Naive thymus-derived CD4-positive, alpha-beta T cell (primary cell): ENCODE results near the gene NUP210L. TPM values are rescaled to one million over a fixed set of nuclear protein-coding genes. Genes with fewer than 3 reads are reported as not detected.
A peak's percentile ranks its signal among the peaks of the same experiment; 100 is the strongest.

Experiments used
- ATAC-seq: fragments of 150-1000 bp; cut with Tn5 transposase; 2 replicates; pipeline ENCODE4 v1.10.0; 2021; ENCODE audit warnings: mild to moderate bottlenecking, moderate library complexity
- CTCF ChIA-PET: fragments of 350-600 bp; sonication (Branson Sonifier 250); formaldehyde crosslinking; loops from one replicate; lab custom pipeline; 2021; ENCODE audit warnings: antibody characterized with exemption; lab: Charles Lee
- POLR2A ChIA-PET: fragments of 350-600 bp; sonication (Branson Sonifier 250); formaldehyde crosslinking; loops from one replicate; lab custom pipeline; 2021; ENCODE audit warnings: antibody characterized with exemption, inconsistent platforms; lab: Charles Lee
- DNase-seq, 9 donors: peaks; one replicate each; pipeline versions ENCODE4 v3.0.0 to v3.0.0-alpha.2; 2020 to 2022; ENCODE audit warnings: mixed read lengths in 1 of 9
- H3K27ac ChIP-seq: one replicate; pipeline ENCODE4 v1.7.0; 2013; ENCODE audit warnings: mild to moderate bottlenecking, low read depth, low read length, moderate library complexity
- H3K27me3 ChIP-seq, 2 donors: one replicate each; pipeline ENCODE4 v1.7.0; 2013; ENCODE audit warnings: low read length in 2 of 2, mild to moderate bottlenecking in 2 of 2, moderate library complexity in 2 of 2; ENCODE audit not compliant: control insufficient read depth in 2 of 2, insufficient read depth in 2 of 2
- H3K36me3 ChIP-seq, 3 experiments: 1 replicate in 2 of 3; 2 replicates in 1 of 3; pipeline ENCODE4 v1.7.0; 2013; ENCODE audit warnings: low read length in 3 of 3, mild to moderate bottlenecking in 3 of 3, moderate library complexity in 1 of 3; ENCODE audit not compliant: insufficient read depth in 3 of 3, control insufficient read depth in 2 of 3
- H3K4me1 ChIP-seq, 2 donors: one replicate each; pipeline ENCODE4 v1.7.0; 2013; ENCODE audit warnings: low read length in 2 of 2, mild to moderate bottlenecking in 2 of 2, moderate library complexity in 1 of 2; ENCODE audit not compliant: control insufficient read depth in 2 of 2, insufficient read depth in 2 of 2
- H3K4me3 ChIP-seq: 2 replicates; pipeline ENCODE4 v1.7.0; 2013; ENCODE audit warnings: mild to moderate bottlenecking, low read length
- H3K9me3 ChIP-seq, 3 experiments: 1 replicate in 2 of 3; 2 replicates in 1 of 3; pipeline ENCODE4 v1.7.0; 2013; ENCODE audit warnings: low read length in 3 of 3; ENCODE audit not compliant: control insufficient read depth in 2 of 3
- H3K27ac Mint-ChIP-seq, 9 donors: one replicate each; pipeline ENCODE4 v1.8.0; 2020 to 2022; ENCODE audit warnings: mixed read lengths in 9 of 9, mild to moderate bottlenecking in 8 of 9, moderate library complexity in 5 of 9, inconsistent platforms in 2 of 9
- H3K27me3 Mint-ChIP-seq, 5 donors: one replicate each; pipeline ENCODE4 v1.8.0; 2021 to 2022; ENCODE audit warnings: mixed read lengths in 5 of 5, mild to moderate bottlenecking in 1 of 5
- H3K36me3 Mint-ChIP-seq, 5 donors: one replicate each; pipeline ENCODE4 v1.8.0; 2020 to 2022; ENCODE audit warnings: mixed read lengths in 5 of 5, mild to moderate bottlenecking in 3 of 5, inconsistent platforms in 1 of 5
- H3K4me1 Mint-ChIP-seq, 7 donors: one replicate each; pipeline ENCODE4 v1.8.0; 2020 to 2022; ENCODE audit warnings: mixed read lengths in 7 of 7, mild to moderate bottlenecking in 3 of 7, inconsistent platforms in 1 of 7
- H3K4me3 Mint-ChIP-seq, 10 donors: one replicate each; pipeline ENCODE4 v1.8.0; 2020 to 2022; ENCODE audit warnings: mild to moderate bottlenecking in 10 of 10, mixed read lengths in 10 of 10, moderate library complexity in 6 of 10, inconsistent platforms in 2 of 10
- H3K9me3 Mint-ChIP-seq, 11 donors: one replicate each; pipeline ENCODE4 v1.8.0; 2020 to 2022; ENCODE audit warnings: mixed read lengths in 11 of 11, mild to moderate bottlenecking in 4 of 11, inconsistent platforms in 1 of 11, moderate library complexity in 1 of 11
- intact Hi-C, 2 donors: fragments of 100-400 bp; cut with micrococcal nuclease; formaldehyde crosslinking; loops; one replicate each; pipeline ENCODE4 v1.15.1; 2023
- polyA plus RNA-seq, 2 donors: library from polyadenylated mRNA; unstranded; fragments of 300-500 nt; fragmentation: Illumina TruSeq; gene quantifications; one replicate each; pipeline ENCODE4 v1.2.3, GENCODE V29; 2021
- total RNA-seq, 6 experiments: library from RNA in 5 of 6; stranded (reverse) in 5 of 6; gene quantifications; 1 replicate in 5 of 6; 2 replicates in 1 of 6; pipeline ENCODE4 v1.2.3 and lab custom pipeline; 2021 to 2026

NUP210L gene
- total and polyA plus RNA-seq, 7 experiments from 2014 or later = 0.11 to 0.16 (median 0.15) TPM; not detected in 3

GRCh38 chr1:154174654-154175053, 19.8 kb upstream of the NUP210L start:
- peaks cover 39 to 44% of the 10 kb centered on the region in 2 donors for H3K4me1 ChIP-seq
- no peaks in the 10 kb centered on the region for H3K27me3 Mint-ChIP-seq
- peaks cover 21 to 50% (median 40%) of the 10 kb centered on the region in 5 donors for H3K36me3 Mint-ChIP-seq
- ChIA-PET CTCF (interaction anchor here (0.7 kb wide), 1 partner anchor 338 kb away, joined by 6 read pairs; no protein-coding TSS in a partner anchor), POLR2A (interaction anchor here (1.0 to 10.3 kb wide), 2 partner anchors 10 to 19 kb away, joined by 3 to 115 read pairs; partner anchors contain the start of gene NUP210L)
- H3K27me3 ChIP-seq = no peaks in the 10 kb centered on the region
- H3K36me3 ChIP-seq = peaks cover 38 to 58% (median 39%) of the 10 kb centered on the region in 3 experiments
- H3K4me3 ChIP-seq = no peak overlapping the region
- no peak for DNase-seq
- peaks cover 47 to 83% (median 71%) of the 10 kb centered on the region in 7 donors for H3K4me1 Mint-ChIP-seq
- ATAC-seq = no peak
- H3K27ac Mint-ChIP-seq = peak overlapping the region in 2 of 9 donors; percentile 31 to 68
- intact Hi-C loops = no loop called here
- no peak overlapping the region for H3K4me3 Mint-ChIP-seq
- H3K27ac ChIP-seq = no peak overlapping the region
- no peaks in the 10 kb centered on the region for H3K9me3 Mint-ChIP-seq
- H3K9me3 ChIP-seq = no peaks in the 10 kb centered on the region

DNA sequence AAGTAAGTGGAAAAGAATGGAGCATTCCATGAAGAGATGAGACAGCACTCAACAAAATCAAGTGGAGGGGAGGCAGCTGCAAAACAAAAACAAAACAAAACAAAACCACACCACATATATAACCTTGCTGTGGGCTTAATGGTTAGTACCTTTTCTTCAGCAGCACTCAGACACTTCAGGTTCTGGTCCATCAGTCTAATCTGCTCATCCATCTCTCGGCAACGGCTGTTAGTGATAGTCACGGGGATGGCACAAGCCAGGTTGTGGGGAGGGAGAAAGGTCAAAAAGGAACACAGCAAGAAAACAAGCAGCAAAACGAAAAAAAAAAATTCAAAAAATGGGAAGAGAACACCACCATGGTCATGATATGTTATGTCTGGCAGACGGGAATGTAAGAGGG, 17.0 kb upstream of the NUP210L start:
- Histone ChIP-seq H3K4me1 (peaks cover 13 to 17% of the 10 kb centered on the region in 2 donors), H3K27ac (no peak overlapping the region), H3K4me3 (no peak overlapping the region), H3K27me3 (no peaks in the 10 kb centered on the region), H3K36me3 (peaks cover 57 to 81% (median 58%) of the 10 kb centered on the region in 3 experiments), H3K9me3 (no peaks in the 10 kb centered on the region)
- ATAC-seq (no peak), DNase-seq (no peak)
- Mint-ChIP-seq H3K27me3 (no peaks in the 10 kb centered on the region), H3K27ac (peak overlapping the region in 8 of 9 donors; percentile 66 to 86 (median 78)), H3K4me3 (no peak overlapping the region), H3K36me3 (peaks cover 21 to 67% (median 51%) of the 10 kb centered on the region in 5 donors), H3K9me3 (no peaks in the 10 kb centered on the region), H3K4me1 (peaks cover 23 to 61% (median 53%) of the 10 kb centered on the region in 7 donors)
- intact Hi-C loops = no loop called here
- CTCF ChIA-PET = no interaction called here
- POLR2A ChIA-PET = interaction anchor here (1.7 kb wide), 1 partner anchor 14 kb away, joined by 3 read pairs; no protein-coding TSS in a partner anchor

- Histone ChIP-seq H3K9me3 (no peaks in the 10 kb centered on the region), H3K36me3 (peaks cover 61 to 87% (median 61%) of the 10 kb centered on the region in 3 experiments), H3K4me3 (no peak overlapping the region), H3K27me3 (no peaks in the 10 kb centered on the region), H3K4me1 (peaks cover 7 to 10% of the 10 kb centered on the region in 2 donors), H3K27ac (peak overlapping the region; percentile 15)
- H3K4me3 Mint-ChIP-seq = no peak overlapping the region
- no peaks in the 10 kb centered on the region for H3K27me3 Mint-ChIP-seq
- peaks cover 21 to 69% (median 49%) of the 10 kb centered on the region in 5 donors for H3K36me3 Mint-ChIP-seq
- intact Hi-C loops = no loop called here
- ChIA-PET CTCF (no interaction called here), POLR2A (interaction anchor here (0.8 to 1.2 kb wide), 2 partner anchors 9 to 181 kb away, joined by 3 to 4 read pairs; no protein-coding TSS in a partner anchor)
- no peaks in the 10 kb centered on the region for H3K9me3 Mint-ChIP-seq
- no peak for DNase-seq
- H3K27ac Mint-ChIP-seq = peak overlapping the region; percentile 7 to 86 (median 77)
- no peak for ATAC-seq
- peaks cover 18 to 56% (median 47%) of the 10 kb centered on the region in 7 donors for H3K4me1 Mint-ChIP-seq
Observed at GRCh38 chr1:154171223-154171583, 16.3 kb upstream of the NUP210L start.

DNA sequence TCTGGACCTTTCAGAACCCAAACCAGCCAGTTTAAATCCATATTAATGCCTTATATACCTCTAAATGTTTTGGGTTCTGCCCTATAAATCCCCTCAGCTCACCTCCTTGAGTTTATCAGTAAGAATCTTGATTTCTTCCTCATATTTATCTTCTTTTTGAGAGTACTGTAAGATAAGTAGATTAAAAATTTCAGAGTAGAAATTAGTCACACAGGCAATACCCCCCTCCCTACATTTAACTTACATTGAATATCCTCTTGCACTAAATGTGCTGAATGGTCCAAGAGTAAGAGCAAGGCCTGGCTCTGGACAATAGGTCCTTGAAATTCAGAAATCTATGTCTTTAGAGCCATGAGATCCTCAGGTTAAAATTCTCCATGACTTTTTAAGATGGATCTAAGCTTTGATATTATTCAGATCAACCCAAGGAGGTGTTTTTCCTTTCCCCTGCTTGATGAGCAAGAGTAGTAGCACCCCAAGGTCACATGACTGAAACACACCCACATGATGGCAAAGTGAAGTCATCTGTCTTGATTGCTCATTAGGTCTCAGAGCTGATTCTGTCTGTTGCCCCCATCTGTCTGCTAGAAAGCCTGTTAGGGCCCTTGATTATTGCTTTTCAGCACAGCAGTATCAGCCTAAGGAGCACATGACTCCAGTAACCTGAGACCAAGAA, 15.8 kb upstream of the NUP210L start:
- POLR2A ChIA-PET = interaction anchor here (0.7 to 3.4 kb wide), 4 partner anchors 9 to 180 kb away, joined by 3 to 15 read pairs (median 4); no protein-coding TSS in a partner anchor
- no peaks in the 10 kb centered on the region for H3K27me3 ChIP-seq
- peaks cover 63 to 88% (median 65%) of the 10 kb centered on the region in 3 experiments for H3K36me3 ChIP-seq
- Mint-ChIP-seq H3K36me3 (peaks cover 21 to 71% (median 51%) of the 10 kb centered on the region in 5 donors), H3K9me3 (no peaks in the 10 kb centered on the region), H3K27ac (peak overlapping the region; percentile 35 to 86 (median 79)), H3K27me3 (no peaks in the 10 kb centered on the region), H3K4me3 (peak overlapping the region in 1 of 10 donors; percentile 16), H3K4me1 (peaks cover 13 to 51% (median 42%) of the 10 kb centered on the region in 7 donors)
- H3K4me3 ChIP-seq = no peak overlapping the region
- CTCF ChIA-PET = no interaction called here
- DNase-seq (peak in 1 of 9 donors; percentile 58), ATAC-seq (peak; percentile 31)
- no peaks in the 10 kb centered on the region for H3K9me3 ChIP-seq
- H3K27ac ChIP-seq = peak overlapping the region; percentile 15
- H3K4me1 ChIP-seq = peaks cover 4 to 5% of the 10 kb centered on the region in 2 donors
- intact Hi-C loops = no loop called here

GRCh38 chr1:154167461-154167860, 12.6 kb upstream of the NUP210L start:
- Mint-ChIP-seq H3K27me3 (no peaks in the 10 kb centered on the region), H3K4me1 (peaks cover 12 to 56% (median 50%) of the 10 kb centered on the region in 7 donors), H3K27ac (peak overlapping the region in 8 of 9 donors; percentile 13 to 77 (median 59)), H3K4me3 (peak overlapping the region in 1 of 10 donors; percentile 16), H3K9me3 (peaks cover 0 to 2% (median 0%) of the 10 kb centered on the region in 11 donors), H3K36me3 (peaks cover 43 to 82% (median 70%) of the 10 kb centered on the region in 5 donors)
- ChIA-PET POLR2A (interaction anchor here (1.9 to 3.4 kb wide), 2 partner anchors 9 to 13 kb away, joined by 6 to 15 read pairs; no protein-coding TSS in a partner anchor), CTCF (interaction anchor here (0.9 kb wide), 1 partner anchor 10 kb away, joined by 3 read pairs; no protein-coding TSS in a partner anchor)
- peak overlapping the region; percentile 15 for H3K27ac ChIP-seq
- peaks cover 61 to 98% (median 66%) of the 10 kb centered on the region in 3 experiments for H3K36me3 ChIP-seq
- ATAC-seq = no peak
- peaks cover 0 to 4% of the 10 kb centered on the region in 2 donors for H3K4me1 ChIP-seq
- no peaks in the 10 kb centered on the region for H3K9me3 ChIP-seq
- no peaks in the 10 kb centered on the region for H3K27me3 ChIP-seq
- H3K4me3 ChIP-seq = no peak overlapping the region
- no peak for DNase-seq
- intact Hi-C loops = no loop called here

GRCh38 chr1:154166207-154166606, 11.3 kb upstream of the NUP210L start:
- ChIA-PET CTCF (interaction anchor here (0.6 kb wide), 3 partner anchors 18 to 1994 kb away, joined by 3 to 6 read pairs (median 3); no protein-coding TSS in a partner anchor), POLR2A (interaction anchor here (1.0 kb wide), 1 partner anchor 24 kb away, joined by 3 read pairs; no protein-coding TSS in a partner anchor)
- H3K36me3 ChIP-seq = peaks cover 49 to 96% (median 56%) of the 10 kb centered on the region in 3 experiments
- no peak overlapping the region for H3K4me3 ChIP-seq
- intact Hi-C loops = no loop called here
- no peak overlapping the region for H3K27ac ChIP-seq
- H3K27me3 ChIP-seq = no peaks in the 10 kb centered on the region
- no peaks in the 10 kb centered on the region for H3K9me3 ChIP-seq
- DNase-seq = no peak
- Mint-ChIP-seq H3K27ac (peak overlapping the region in 3 of 9 donors; percentile 33 to 56 (median 51)), H3K9me3 (peaks cover 0 to 2% (median 0%) of the 10 kb centered on the region in 11 donors), H3K4me3 (no peak overlapping the region), H3K27me3 (no peaks in the 10 kb centered on the region), H3K4me1 (peaks cover 7 to 48% (median 40%) of the 10 kb centered on the region in 7 donors), H3K36me3 (peaks cover 34 to 81% (median 60%) of the 10 kb centered on the region in 5 donors)
- H3K4me1 ChIP-seq = peaks cover 0 to 4% of the 10 kb centered on the region in 2 donors
- no peak for ATAC-seq
